ENCODE results near the gene USP43.

The USP43 gene

DNA sequence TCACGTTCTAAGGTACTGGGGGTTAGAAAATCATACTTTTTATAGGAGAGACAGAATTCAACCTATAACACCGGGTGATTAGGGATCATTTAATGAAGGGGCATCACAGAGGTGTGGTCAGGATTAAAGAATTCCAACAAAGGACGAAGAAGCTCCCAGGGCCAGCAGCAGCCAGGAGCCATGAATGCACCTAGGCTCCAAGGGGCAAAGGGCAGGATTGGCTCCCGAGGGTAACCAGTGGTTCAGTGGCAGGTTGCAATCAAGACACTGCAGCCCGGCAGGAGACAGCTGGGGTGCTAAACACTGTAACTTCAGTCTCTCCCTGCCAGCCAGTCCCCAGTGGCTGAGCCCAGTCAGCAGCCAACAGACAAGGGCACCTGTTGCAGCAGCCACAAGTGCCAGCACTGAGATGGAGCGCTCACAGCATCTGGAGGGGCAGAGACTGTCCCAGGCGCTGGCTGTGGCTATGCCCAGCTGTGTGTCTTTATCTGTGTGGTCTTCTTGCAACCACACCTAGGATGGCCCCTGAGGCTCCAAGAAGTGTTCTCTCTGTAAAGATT, 122.2 kb downstream of the USP43 start:
- Histone ChIP-seq H4K20me1 (ENCODE audit: insufficient read depth, low read length) (no peaks in the 10 kb centered on the region), H3K27ac (ENCODE audit: low read length) (no peak overlapping the region), H2AFZ (ENCODE audit: low read depth, low read length) (no peak overlapping the region)

DNA sequence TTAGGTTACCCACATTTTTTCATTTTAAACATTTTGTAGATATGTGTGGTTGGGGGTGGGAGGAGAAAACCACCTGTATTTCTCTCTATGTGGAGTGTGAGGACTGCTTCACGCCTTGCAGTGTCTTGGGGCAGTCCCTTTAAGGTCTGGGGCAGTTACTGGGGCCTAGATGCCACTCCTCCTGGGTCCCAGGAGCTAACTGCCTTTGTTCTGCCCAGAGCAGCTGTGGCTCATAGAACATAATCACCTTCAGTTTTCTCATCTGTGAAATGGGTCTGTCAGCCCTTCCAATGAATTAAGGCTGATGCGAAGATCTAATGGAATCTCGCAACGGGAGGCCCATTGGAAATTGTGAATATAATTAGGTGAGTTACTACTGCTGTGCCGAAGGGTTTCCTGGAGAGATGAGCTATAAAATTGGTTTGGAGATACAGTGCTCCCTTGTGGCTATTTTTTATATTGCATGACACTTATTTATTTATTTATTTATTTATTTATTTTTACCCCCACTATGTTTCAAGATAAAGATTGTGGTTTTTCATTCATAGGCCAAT, 123.1 kb downstream of the USP43 start:
- H4K20me1 ChIP-seq (ENCODE audit: insufficient read depth, low read length) = no peaks in the 10 kb centered on the region
- H3K9me3 ChIP-seq (ENCODE audit: insufficient read depth, low read length) = no peaks in the 10 kb centered on the region
- H3K4me3 ChIP-seq (ENCODE audit: low read length) = no peak overlapping the region
- H3K9ac ChIP-seq (ENCODE audit: low read length) = no peak overlapping the region
- H3K79me2 ChIP-seq (ENCODE audit: low read length) = no peaks in the 10 kb centered on the region
- H3K4me1 ChIP-seq (ENCODE audit: low read length) = no peaks in the 10 kb centered on the region
- TF ChIP-seq EZH2phosphoT487 (IDR thresholded peaks at IDR 0.05; ENCODE audit: low read depth) = no peak
- TF ChIP-seq, protein P1, sequence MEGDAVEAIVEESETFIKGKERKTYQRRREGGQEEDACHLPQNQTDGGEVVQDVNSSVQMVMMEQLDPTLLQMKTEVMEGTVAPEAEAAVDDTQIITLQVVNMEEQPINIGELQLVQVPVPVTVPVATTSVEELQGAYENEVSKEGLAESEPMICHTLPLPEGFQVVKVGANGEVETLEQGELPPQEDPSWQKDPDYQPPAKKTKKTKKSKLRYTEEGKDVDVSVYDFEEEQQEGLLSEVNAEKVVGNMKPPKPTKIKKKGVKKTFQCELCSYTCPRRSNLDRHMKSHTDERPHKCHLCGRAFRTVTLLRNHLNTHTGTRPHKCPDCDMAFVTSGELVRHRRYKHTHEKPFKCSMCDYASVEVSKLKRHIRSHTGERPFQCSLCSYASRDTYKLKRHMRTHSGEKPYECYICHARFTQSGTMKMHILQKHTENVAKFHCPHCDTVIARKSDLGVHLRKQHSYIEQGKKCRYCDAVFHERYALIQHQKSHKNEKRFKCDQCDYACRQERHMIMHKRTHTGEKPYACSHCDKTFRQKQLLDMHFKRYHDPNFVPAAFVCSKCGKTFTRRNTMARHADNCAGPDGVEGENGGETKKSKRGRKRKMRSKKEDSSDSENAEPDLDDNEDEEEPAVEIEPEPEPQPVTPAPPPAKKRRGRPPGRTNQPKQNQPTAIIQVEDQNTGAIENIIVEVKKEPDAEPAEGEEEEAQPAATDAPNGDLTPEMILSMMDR (IDR thresholded peaks at IDR 0.05; ENCODE audit: low read depth, low read length) = peak; percentile 25; the same call in 1 of the 2 replicates
- H3K27ac ChIP-seq (ENCODE audit: low read length) = no peak overlapping the region
- H2AFZ ChIP-seq (ENCODE audit: low read depth, low read length) = no peak overlapping the region
- H3K4me2 ChIP-seq (ENCODE audit: low read length) = 0 out of 2 replicates have a peak overlapping the region, but pooled peaks have one; percentile 24
- no peaks in the 10 kb centered on the region for H3K27me3 ChIP-seq (ENCODE audit: low read depth, low read length)
- no peaks in the 10 kb centered on the region for H3K36me3 ChIP-seq (replicated peaks; ENCODE audit: low read depth, low read length)

More for the DNA sequence above, 122.2 kb downstream of the USP43 start:
- H3K27me3 ChIP-seq (ENCODE audit: low read depth, low read length) = no peaks in the 10 kb centered on the region
- no peaks in the 10 kb centered on the region for H3K36me3 ChIP-seq (replicated peaks; ENCODE audit: low read depth, low read length)
- H3K79me2 ChIP-seq (ENCODE audit: low read length) = no peaks in the 10 kb centered on the region
- no peaks in the 10 kb centered on the region for H3K4me1 ChIP-seq (ENCODE audit: low read length)
- TF ChIP-seq EZH2phosphoT487 (IDR thresholded peaks at IDR 0.05; ENCODE audit: low read depth) = no peak
- TF ChIP-seq, protein P1 (IDR thresholded peaks at IDR 0.05; ENCODE audit: low read depth, low read length) = no peak
- no peak overlapping the region for H3K9ac ChIP-seq (ENCODE audit: low read length)
- no peaks in the 10 kb centered on the region for H3K9me3 ChIP-seq (ENCODE audit: insufficient read depth, low read length)
- H3K4me3 ChIP-seq (ENCODE audit: low read length) = no peak overlapping the region
- H3K4me2 ChIP-seq (ENCODE audit: low read length) = no peak overlapping the region

DNA sequence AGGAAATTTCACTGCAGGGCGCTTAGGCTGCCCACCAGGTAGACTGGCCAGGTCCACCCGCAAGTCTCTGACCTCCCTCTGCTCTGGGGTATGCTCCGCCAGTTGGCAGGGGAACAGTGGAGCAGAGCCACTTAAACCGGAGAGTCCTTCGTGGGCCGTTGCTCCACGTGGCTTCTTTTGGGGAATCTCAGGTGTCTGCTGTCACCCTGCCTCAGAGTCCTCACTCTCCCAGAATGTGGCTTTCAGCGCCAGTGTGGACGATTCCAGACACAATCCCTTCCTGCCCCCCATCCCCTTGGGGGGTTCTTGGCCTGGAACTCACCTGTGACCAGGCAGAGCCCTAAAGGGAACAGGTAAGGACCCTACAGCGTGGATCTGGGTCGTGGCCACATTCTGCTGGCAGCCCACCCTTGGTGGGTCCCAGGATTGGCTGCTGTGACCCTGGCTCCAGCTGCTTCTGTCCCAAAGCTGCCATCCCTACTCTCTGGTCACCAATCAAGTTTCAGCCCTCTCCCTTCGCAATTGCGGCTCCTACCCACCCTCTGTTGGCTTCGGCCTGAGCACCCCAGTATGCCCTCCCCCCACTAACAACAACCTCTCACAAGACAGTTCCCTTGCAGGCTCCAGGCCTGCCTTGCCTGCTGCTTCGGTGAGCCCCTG, 123.8 kb downstream of the USP43 start:
- H3K4me1 ChIP-seq (ENCODE audit: low read length) = no peaks in the 10 kb centered on the region
- H3K36me3 ChIP-seq (replicated peaks; ENCODE audit: low read depth, low read length) = no peaks in the 10 kb centered on the region
- H3K9me3 ChIP-seq (ENCODE audit: insufficient read depth, low read length) = no peaks in the 10 kb centered on the region
- no peak overlapping the region for H3K27ac ChIP-seq (ENCODE audit: low read length)
- H3K79me2 ChIP-seq (ENCODE audit: low read length) = no peaks in the 10 kb centered on the region
- no peak overlapping the region for H2AFZ ChIP-seq (ENCODE audit: low read depth, low read length)
- no peak overlapping the region for H3K4me3 ChIP-seq (ENCODE audit: low read length)
- no peak overlapping the region for H3K4me2 ChIP-seq (ENCODE audit: low read length)
- H3K27me3 ChIP-seq (ENCODE audit: low read depth, low read length) = no peaks in the 10 kb centered on the region
- H4K20me1 ChIP-seq (ENCODE audit: insufficient read depth, low read length) = no peaks in the 10 kb centered on the region
- TF ChIP-seq EZH2phosphoT487 (IDR thresholded peaks at IDR 0.05; ENCODE audit: low read depth) = no peak
- TF ChIP-seq, protein P1 (IDR thresholded peaks at IDR 0.05; ENCODE audit: low read depth, low read length) = no peak
- no peak overlapping the region for H3K9ac ChIP-seq (ENCODE audit: low read length)

DNA sequence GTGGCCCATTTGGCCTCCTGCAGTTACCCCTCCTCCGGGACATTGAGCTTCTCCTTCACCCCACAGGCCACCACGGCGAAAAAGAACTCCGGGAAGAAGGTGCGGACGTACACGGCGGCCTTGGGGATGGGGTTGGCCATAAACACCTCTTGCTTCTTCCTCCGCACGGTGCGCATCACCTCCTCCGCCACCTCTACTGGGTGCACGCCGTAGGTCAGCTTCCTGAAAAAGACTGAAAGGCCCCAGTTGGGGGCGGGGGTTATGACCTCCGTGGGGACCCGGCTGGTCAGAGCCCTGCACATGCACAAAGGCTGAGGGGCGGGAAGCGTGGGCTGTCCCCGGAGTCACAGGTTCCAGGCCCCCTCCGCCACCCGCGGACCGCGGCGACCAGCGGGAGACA, 126.1 kb downstream of the USP43 start:
- Histone ChIP-seq H3K9ac (ENCODE audit: low read length) (no peak overlapping the region), H3K4me2 (ENCODE audit: low read length) (no peak overlapping the region), H3K36me3 (replicated peaks; ENCODE audit: low read depth, low read length) (no peaks in the 10 kb centered on the region), H2AFZ (ENCODE audit: low read depth, low read length) (no peak overlapping the region), H3K4me3 (ENCODE audit: low read length) (no peak overlapping the region), H3K27me3 (ENCODE audit: low read depth, low read length) (no peaks in the 10 kb centered on the region), H4K20me1 (ENCODE audit: insufficient read depth, low read length) (no peaks in the 10 kb centered on the region), H3K27ac (ENCODE audit: low read length) (no peak overlapping the region), H3K9me3 (ENCODE audit: insufficient read depth, low read length) (no peaks in the 10 kb centered on the region), H3K4me1 (ENCODE audit: low read length) (no peaks in the 10 kb centered on the region), H3K79me2 (ENCODE audit: low read length) (no peaks in the 10 kb centered on the region)
- TF ChIP-seq EZH2phosphoT487 (IDR thresholded peaks at IDR 0.05; ENCODE audit: low read depth) = no peak
- TF ChIP-seq, protein P1 (IDR thresholded peaks at IDR 0.05; ENCODE audit: low read depth, low read length) = no peak

Data from OCI-LY3 (cell line).